ENCODE results near the gene IL16.
"Not testable (repeated sequence)": the region's sequence is repeated elsewhere in the genome, so short reads cannot be mapped to it uniquely, and the experiment has no call there.

The IL16 gene

GRCh38 chr15:81343371-81343770 is 146.7 kb downstream of the IL16 start:
- no peak for DNase-seq

- no peak for DNase-seq
Measured at GRCh38 chr15:81346611-81347010, 149.9 kb downstream of the IL16 start.

GRCh38 chr15:81347910-81348309 is 151.2 kb downstream of the IL16 start:
- no peak for DNase-seq

GRCh38 chr15:81348691-81349090 is 152.0 kb downstream of the IL16 start:
- DNase-seq = not testable (repeated sequence)

- DNase-seq = no peak
Measured at GRCh38 chr15:81349271-81349670, 152.6 kb downstream of the IL16 start.

GRCh38 chr15:81351651-81352050 is 155.0 kb downstream of the IL16 start:
- DNase-seq = no peak

GRCh38 chr15:81356252-81356651 is 159.6 kb downstream of the IL16 start:
- DNase-seq = no peak

GRCh38 chr15:81357180-81357686 is 160.6 kb downstream of the IL16 start:
- DNase-seq = no peak

- DNase-seq = no peak
Measured at GRCh38 chr15:81358248-81358647, 161.6 kb downstream of the IL16 start.

GRCh38 chr15:81360491-81360890 is 163.8 kb downstream of the IL16 start:
- no peak for DNase-seq

- no peak for DNase-seq
Measured at GRCh38 chr15:81361891-81362290, 165.2 kb downstream of the IL16 start.

GRCh38 chr15:81362790-81363189 is 166.1 kb downstream of the IL16 start:
- DNase-seq = no peak

GRCh38 chr15:81363276-81363675 is 166.6 kb downstream of the IL16 start:
- DNase-seq = no peak

Measured in stimulated activated CD4-positive, alpha-beta T cell treated with anti-CD3 and anti-CD28 coated beads, Interleukin-4, amount 100 ng/mL, for 4 hours (primary cell).